ENCODE results near the gene ABLIM2.

ABLIM2 gene

GRCh38 chr4:8119877-8120276 lies 38.7 kb downstream of the ABLIM2 start:
- DNase-seq (ENCODE audit: low read depth), result no peak

GRCh38 chr4:8118531-8118930 lies 40.1 kb downstream of the ABLIM2 start:
- no peak for DNase-seq (ENCODE audit: low read depth)

- no peak for DNase-seq (ENCODE audit: low read depth)
These were observed 40.6 kb downstream of the ABLIM2 start for GRCh38 chr4:8118035-8118434.

- no peak for DNase-seq (ENCODE audit: low read depth)
These were observed 41.3 kb downstream of the ABLIM2 start for GRCh38 chr4:8117278-8117682.

GRCh38 chr4:8115916-8116315 lies 42.7 kb downstream of the ABLIM2 start:
- no peak for DNase-seq (ENCODE audit: low read depth)

GRCh38 chr4:8115203-8115520 lies 43.5 kb downstream of the ABLIM2 start:
- no peak for DNase-seq (ENCODE audit: low read depth)

- no peak for DNase-seq (ENCODE audit: low read depth)
These were observed 44.0 kb downstream of the ABLIM2 start for GRCh38 chr4:8114456-8115202.

GRCh38 chr4:8113611-8114377 lies 44.8 kb downstream of the ABLIM2 start:
- DNase-seq (ENCODE audit: low read depth), result no peak

- no peak for DNase-seq (ENCODE audit: low read depth)
These were observed 45.9 kb downstream of the ABLIM2 start for GRCh38 chr4:8112672-8113071.

- DNase-seq (ENCODE audit: low read depth), result no peak
These were observed 46.5 kb downstream of the ABLIM2 start for GRCh38 chr4:8112036-8112576.

GRCh38 chr4:8110071-8110986 lies 48.3 kb downstream of the ABLIM2 start:
- DNase-seq (ENCODE audit: low read depth), result no peak

GRCh38 chr4:8109406-8110065 lies 49.1 kb downstream of the ABLIM2 start:
- DNase-seq (ENCODE audit: low read depth), result no peak

GRCh38 chr4:8108991-8109390 lies 49.6 kb downstream of the ABLIM2 start:
- DNase-seq (ENCODE audit: low read depth), result no peak

GRCh38 chr4:8108261-8108660 lies 50.4 kb downstream of the ABLIM2 start:
- DNase-seq (ENCODE audit: low read depth), result no peak

GRCh38 chr4:8107146-8107657 lies 51.4 kb downstream of the ABLIM2 start:
- DNase-seq (ENCODE audit: low read depth), result no peak

- DNase-seq (ENCODE audit: low read depth), result no peak
These were observed 52.1 kb downstream of the ABLIM2 start for GRCh38 chr4:8106451-8107025.

GRCh38 chr4:8105306-8106100 lies 53.1 kb downstream of the ABLIM2 start:
- no peak for DNase-seq (ENCODE audit: low read depth)

GRCh38 chr4:8104491-8105305 lies 53.9 kb downstream of the ABLIM2 start:
- DNase-seq (ENCODE audit: low read depth), result no peak

Data from stromal cell of bone marrow (primary cell).